Mammary epithelial cell (primary cell): Measurements from ENCODE around the gene IKBKG.
"Not testable (repeated sequence)": the region's sequence is repeated elsewhere in the genome, so short reads cannot be mapped to it uniquely, and the experiment has no call there.

Experiments used
- CTCF ChIP-seq, 2 donors: IDR thresholded peaks in 1 of 2; conservative IDR thresholded peaks in 1 of 2; 2 replicates each; pipeline ENCODE4 v1.5.1; 2011 to 2012; ENCODE audit warnings: inconsistent platforms in 2 of 2, low read length in 2 of 2, mild to moderate bottlenecking in 2 of 2, control low read depth in 1 of 2, low read depth in 1 of 2; ENCODE audit not compliant: insufficient read depth in 1 of 2; ENCODE audit errors: extremely low read depth in 1 of 2
- EZH2 ChIP-seq: IDR thresholded peaks from 2 replicates; pipeline ENCODE4 v1.6.1; 2012; ENCODE audit warnings: low read length, inconsistent platforms, borderline replicate concordance

DNA sequence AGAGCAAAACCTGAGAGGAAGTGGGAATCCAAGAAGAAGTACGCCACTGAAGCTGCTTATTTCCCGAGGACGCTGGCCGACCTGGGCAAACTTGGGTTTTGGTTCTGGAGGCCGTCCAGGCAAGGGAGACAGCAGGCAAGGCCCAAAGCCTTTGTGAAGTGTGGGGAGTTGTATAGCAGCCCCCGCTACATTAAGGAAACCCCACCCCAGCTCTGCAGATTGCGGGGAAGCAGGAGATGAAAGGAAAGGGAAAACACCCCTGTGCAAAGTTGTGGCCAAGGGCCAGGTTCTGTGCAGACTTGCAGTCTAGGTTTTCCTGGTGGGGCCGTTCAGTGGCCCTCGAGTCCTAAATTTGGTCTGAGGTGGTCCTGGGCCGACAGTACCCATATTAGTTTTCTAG lies 25.6 kb downstream of the IKBKG start:
- not testable (repeated sequence) for TF ChIP-seq CTCF (conservative IDR thresholded peaks at IDR 0.05 in 1 of 2, IDR thresholded peaks at IDR 0.05 in 1 of 2; ENCODE audit: extremely low read depth in 1 of 2, insufficient read depth in 1 of 2, low read depth in 1 of 2, low read length in 2 of 2); EZH2
